Activated gamma-delta T cell (primary cell): ENCODE results near the gene CELSR1.
"Not testable (repeated sequence)": the region's sequence is repeated elsewhere in the genome, so short reads cannot be mapped to it uniquely, and the experiment has no call there.

ENCODE experiments used
- DNase-seq: peaks from one replicate; lab custom pipeline; 2025; lab: John Stamatoyannopoulos, UW

CELSR1 gene

GRCh38 chr22:46511151-46512038, 26.0 kb downstream of the CELSR1 start:
- no peak for DNase-seq

DNA sequence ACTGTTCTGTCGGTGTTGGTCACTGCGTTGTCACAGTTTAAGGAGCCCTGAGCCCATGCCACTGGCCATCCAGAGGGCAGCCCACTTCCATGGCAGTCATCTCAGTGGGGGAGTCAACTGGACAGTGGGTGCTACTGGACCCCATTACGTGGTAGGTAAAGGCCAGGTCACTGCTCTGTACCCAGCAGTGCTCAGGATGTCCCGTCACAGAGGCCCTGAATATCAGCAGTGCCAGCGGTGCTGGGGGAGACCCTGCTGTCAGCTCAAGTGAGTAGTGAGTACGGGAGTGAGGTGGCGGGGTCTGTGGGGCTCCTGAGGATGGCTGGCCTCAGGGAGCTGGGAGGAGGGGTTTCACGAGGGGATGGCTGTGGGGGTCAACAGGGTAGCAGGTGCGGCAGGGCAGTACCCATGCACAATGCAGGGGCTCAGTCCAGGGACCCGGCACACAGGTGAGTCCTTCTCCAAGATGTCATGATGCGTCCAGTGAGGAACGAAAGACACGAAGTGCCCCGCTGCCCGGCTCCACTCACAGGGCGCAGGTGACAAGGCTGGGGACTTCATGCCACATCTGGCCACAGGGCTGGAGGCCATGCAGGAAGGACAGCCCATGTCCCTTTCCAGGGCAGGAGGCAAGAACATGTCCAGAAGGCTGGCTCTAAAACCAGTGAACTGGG, 27.9 kb downstream of the CELSR1 start:
- DNase-seq: no peak

DNA sequence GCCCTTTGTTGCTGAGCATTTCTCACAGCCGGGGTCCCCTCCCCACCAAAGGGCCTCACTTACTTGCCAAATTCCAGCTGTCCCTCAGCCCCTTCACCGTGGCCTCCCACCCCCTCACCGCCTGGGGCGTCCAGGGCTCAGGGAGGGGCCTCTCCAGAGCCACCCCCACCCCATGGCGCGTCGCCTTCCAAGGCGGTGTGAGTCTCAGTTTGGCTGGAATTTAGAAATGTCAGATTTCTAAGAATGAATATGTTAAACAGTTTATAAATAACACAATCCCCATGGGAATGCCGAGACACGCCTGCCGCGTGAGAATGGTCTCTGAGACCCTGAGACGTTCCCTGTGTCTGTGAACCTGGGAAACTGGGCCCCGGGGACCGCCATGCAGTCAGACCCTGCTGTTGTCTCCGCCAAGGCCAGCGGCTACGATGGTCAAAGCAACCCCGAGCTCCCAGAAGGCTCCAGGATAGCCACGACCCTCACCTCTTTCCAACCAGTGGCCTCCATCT, 28.9 kb downstream of the CELSR1 start:
- DNase-seq: no peak

DNA sequence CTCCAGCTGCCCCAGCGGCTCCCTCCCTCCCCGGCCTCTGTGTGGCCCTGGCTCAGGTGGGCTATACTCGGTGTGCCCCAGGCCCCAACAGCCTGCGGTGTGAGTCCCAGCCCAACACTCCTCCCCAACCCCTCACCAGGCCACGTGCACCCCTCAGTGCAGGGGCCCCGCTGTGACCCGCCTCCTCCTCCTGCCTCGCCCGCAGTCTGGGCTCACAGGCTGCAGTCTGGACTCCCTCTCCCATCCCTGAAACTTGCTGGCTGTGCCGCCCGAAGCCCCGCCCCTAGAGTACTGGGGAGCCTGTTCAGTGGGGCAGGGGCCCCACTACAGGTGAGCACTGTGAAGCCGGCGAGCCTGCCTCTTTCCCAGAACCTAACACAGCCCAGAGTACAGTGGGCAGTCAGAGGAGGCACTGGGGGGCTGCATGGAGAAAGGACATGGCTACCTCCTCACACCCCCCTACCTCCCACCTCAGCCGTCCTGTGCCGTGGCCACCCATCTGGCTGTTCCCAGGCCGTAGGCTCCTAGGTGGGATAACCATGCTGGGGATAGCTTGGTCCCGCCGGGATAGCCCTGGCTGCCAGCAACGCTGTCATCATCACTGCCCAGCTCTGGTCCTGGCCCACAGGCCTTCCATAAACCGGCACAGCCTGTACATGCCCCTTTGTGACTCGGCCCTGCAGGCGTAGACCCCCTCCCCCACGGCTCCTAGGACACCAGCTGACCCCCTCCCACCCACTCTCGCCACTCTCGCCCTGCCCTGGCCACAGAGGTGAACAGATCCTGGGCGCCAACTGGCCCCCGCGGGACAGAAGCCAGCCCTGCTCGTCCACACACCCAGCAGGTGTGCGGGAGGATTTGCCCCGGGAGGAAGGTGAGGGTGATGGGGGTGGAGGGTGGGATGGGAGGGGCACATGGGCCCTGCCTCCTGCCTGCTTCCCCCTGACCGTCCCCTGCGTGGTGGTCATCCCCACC, 29.7 kb downstream of the CELSR1 start:
- no peak for DNase-seq

DNA sequence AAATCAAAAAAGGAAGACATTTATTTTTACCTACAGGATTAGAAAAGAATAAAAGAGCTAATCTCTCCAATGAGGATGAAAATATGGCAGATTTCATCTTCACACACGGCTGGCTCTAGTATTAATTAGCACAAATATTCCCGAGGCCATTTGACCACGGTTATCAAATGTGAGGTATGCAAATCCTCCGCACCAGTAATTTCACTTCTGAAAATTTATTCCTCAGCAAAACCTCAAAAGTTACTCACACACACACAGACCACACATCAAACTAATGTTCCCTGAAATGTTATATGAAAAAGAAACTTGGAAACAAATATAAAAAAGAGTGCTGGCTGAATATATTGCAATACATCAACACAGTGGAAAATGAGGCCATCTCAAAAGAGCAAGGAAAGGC, 32.8 kb downstream of the CELSR1 start:
- no peak for DNase-seq

- DNase-seq: no peak
Observed at GRCh38 chr22:46502440-46503175, 34.8 kb downstream of the CELSR1 start.

GRCh38 chr22:46501701-46502100, 35.7 kb downstream of the CELSR1 start:
- no peak for DNase-seq

DNA sequence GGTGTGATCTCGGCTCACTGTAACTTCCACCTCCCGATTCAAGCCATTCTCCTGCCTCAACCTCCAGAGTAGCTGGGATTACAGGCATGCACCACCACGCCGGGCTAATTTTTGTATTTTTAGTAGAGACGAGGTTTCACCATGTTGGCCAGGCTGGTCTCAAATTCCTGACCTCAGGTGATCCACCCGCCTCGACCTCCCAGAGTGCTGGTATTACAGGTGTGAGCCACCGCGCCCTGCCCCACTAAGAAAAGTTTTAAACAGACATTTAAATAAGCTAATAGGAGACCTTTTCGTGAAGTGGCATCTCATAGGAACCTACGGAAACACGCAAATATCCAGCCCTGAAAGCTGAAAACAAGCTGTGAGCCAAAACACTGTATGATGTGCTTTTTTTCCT, 36.2 kb downstream of the CELSR1 start:
- not testable (repeated sequence) for DNase-seq

- DNase-seq: no peak
Observed at GRCh38 chr22:46500201-46500600, 37.2 kb downstream of the CELSR1 start.

DNA sequence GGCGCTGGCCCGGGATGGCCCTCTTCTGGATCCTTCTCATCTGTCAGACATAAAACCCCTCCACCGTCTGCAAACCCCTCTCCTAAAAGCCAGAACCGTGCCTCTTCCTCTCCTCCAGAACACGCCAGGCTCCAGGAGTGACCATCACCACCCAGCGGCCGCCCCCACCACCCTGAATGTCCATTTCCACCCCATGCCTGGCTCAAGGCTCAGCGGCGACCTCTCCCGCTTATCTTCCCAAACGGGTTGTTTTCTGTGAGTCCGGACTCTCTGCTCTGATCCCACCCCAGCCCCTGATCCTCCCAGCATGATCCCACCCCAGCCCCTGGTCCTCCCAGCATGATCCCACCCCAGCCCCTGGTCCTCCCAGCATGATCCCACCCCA, 37.6 kb downstream of the CELSR1 start:
- no peak for DNase-seq

GRCh38 chr22:46491946-46492345, 45.5 kb downstream of the CELSR1 start:
- no peak for DNase-seq

DNA sequence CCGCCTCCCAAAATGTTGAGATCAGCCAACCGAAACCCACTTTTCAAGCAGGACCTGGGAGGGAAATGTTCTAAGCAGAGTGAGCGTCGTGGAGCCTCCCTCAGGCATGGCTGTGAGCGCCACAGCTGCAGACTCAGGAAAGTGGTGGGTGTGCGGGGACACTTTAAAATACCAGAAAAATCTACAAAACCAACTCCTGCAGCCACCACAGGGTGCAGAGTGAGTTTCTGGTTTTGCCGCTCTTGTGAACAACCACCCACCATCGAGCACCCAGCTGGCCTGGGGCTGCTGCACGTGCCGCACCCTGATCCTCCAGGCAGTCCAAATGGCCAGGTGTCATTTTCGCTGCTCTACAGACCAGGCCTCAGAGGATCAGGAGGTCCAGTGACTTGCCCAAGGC, 46.9 kb downstream of the CELSR1 start:
- DNase-seq: no peak

GRCh38 chr22:46486996-46487717, 50.3 kb downstream of the CELSR1 start:
- no peak for DNase-seq

- no peak for DNase-seq
Observed at GRCh38 chr22:46484861-46485595, 52.4 kb downstream of the CELSR1 start.

DNA sequence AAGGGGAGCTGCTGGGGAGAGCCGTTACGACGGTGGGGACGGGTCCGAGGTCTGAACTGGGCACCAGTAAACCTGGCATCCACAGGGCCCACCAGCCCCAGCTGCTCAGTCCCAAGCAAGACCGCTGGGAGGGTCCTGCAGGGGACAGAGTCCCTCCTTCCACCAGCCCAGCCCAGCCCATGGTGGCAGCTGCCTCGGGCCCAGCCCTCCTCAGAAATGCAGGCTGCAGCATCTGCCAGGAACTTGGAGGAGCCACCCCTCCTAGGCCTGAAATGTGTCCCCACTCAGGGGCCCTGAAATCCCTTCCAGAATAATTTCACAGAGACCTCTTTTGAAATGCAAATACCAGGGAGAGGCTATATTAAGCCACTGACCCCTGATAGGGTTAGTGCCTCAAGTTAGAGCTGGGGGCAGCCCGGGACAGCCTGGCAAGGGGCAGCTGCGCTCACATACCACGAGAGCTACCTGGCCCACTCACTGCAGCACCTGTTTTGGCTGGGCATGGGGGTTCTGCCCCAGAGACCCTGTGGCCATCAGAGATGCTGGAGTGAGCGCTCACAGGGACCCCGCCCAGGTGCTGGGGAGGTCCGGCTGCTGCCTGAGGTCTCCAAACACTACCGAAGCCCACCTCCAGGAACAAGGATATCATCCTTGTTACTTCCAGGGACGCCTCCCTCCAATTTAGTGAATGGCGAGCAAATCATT, 53.1 kb downstream of the CELSR1 start:
- DNase-seq: no peak

DNA sequence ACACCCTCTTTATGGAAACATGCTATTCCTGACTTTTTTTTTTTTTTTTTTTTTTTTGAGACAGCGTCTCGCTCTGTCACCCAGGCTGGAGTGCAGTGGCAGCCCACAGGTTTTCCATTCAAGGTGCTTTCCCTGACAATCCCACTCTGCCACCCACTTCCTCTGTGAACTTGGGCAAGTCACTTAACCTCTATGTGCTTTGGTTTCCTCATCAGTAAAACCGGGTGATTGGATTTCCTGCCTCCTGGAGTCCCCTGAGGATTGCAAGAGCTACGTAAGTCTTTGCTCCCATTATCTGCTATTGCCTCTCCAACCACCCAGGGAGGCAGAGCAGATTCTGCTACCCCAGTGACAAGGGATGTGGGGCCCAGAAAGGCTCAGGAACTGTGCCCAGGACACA, 54.1 kb downstream of the CELSR1 start:
- DNase-seq: no peak

GRCh38 chr22:46482056-46482675, 55.3 kb downstream of the CELSR1 start:
- no peak for DNase-seq

- no peak for DNase-seq
Observed at GRCh38 chr22:46481386-46481785, 56.0 kb downstream of the CELSR1 start.

DNA sequence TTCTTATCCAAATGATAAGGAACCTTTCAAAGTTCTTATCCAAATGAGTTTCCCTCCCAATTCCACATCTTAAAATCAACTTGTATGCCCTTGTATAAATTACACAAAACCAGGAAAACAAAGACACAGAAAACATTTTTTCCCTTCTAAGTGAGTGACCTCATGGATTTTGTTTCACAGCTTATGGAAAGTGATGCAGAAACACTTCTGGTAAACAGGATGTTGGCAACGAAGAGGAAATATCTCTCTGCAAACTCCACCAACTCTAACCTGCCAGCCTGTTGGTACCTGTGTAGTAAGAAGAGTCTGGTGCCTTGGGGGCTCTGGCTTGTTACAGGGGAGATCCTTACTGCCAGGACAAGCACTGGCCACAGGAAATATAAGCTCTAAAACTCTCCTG, 57.0 kb downstream of the CELSR1 start:
- DNase-seq: no peak
